ENCODE data around the gene PIM2.

The PIM2 gene

DNA sequence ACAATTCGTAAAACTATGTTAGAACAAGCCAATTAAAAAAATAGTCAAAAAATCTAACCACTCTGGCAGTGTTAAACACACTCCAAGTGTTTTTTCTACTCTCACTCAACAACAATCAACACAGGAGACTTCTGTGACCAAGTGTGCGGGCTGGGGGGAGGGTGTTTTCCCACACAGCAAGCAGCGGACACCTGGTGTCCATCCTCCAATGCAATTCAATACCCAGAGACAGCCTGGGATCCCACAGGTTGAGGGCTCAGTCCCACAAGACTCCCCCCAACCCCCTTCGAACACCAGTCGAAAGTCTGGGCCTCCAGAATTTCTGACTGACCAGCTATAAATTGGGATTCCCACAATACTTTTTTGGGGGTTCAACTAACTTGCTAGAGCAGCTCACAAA is 8.3 kb upstream of the PIM2 start:
- Histone ChIP-seq H3K4me3 (ENCODE audit: low read length) (no peak overlapping the region), H3K4me2 (ENCODE audit: low read length) (no peak overlapping the region), H3K27me3 (ENCODE audit: control insufficient read depth, low read length) (no peaks in the 10 kb centered on the region), H3K4me1 (ENCODE audit: control insufficient read depth, low read length) (peaks cover 15% of the 10 kb centered on the region), H3K27ac (ENCODE audit: low read depth, low read length) (no peak overlapping the region), H3K79me2 (ENCODE audit: control insufficient read depth, low read length) (peaks cover 9% of the 10 kb centered on the region; the same call in 1 of the 2 replicates), H3K36me3 (ENCODE audit: control insufficient read depth, low read length) (peaks cover 26% of the 10 kb centered on the region), H4K20me1 (ENCODE audit: control insufficient read depth, insufficient read depth, low read depth, low read length) (no peaks in the 10 kb centered on the region), H3K9me2 (replicated peaks; ENCODE audit: control insufficient read depth, low read length) (no peaks in the 10 kb centered on the region), H3K9me3 (ENCODE audit: control insufficient read depth, insufficient read depth, low read length) (no peaks in the 10 kb centered on the region), H3F3A (ENCODE audit: control insufficient read depth, insufficient read depth) (no peaks in the 10 kb centered on the region)
- TF ChIP-seq, protein P1, sequence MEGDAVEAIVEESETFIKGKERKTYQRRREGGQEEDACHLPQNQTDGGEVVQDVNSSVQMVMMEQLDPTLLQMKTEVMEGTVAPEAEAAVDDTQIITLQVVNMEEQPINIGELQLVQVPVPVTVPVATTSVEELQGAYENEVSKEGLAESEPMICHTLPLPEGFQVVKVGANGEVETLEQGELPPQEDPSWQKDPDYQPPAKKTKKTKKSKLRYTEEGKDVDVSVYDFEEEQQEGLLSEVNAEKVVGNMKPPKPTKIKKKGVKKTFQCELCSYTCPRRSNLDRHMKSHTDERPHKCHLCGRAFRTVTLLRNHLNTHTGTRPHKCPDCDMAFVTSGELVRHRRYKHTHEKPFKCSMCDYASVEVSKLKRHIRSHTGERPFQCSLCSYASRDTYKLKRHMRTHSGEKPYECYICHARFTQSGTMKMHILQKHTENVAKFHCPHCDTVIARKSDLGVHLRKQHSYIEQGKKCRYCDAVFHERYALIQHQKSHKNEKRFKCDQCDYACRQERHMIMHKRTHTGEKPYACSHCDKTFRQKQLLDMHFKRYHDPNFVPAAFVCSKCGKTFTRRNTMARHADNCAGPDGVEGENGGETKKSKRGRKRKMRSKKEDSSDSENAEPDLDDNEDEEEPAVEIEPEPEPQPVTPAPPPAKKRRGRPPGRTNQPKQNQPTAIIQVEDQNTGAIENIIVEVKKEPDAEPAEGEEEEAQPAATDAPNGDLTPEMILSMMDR (IDR thresholded peaks at IDR 0.05; ENCODE audit: low read depth, low read length, poor library complexity, severe bottlenecking) = no peak
- TF ChIP-seq EZH2phosphoT487 (IDR thresholded peaks at IDR 0.05; ENCODE audit: borderline replicate concordance, low read length) = no peak

DNA sequence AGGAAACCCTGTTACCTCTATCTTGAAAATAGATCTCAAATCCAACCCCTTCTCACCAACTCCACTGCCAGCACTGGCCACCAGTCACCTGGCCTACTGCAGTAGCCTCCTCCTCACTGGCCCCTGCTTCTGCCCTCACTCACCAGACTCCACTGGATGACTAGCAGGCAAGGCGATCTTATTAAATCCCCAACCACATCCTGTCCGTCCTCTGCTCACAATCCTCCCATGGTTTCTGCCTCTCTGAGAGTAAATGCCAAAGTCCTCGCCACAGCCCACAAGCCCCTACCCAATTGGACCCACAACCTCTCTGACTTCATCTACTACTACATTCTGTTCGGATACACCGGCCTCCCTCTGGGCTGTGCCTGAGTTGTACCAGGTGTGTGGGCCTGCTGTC is 5.4 kb upstream of the PIM2 start:
- peaks cover 9% of the 10 kb centered on the region; the same call in 1 of the 2 replicates for H3K79me2 ChIP-seq (ENCODE audit: control insufficient read depth, low read length)
- H3K27ac ChIP-seq (ENCODE audit: low read depth, low read length) = no peak overlapping the region
- H3K4me2 ChIP-seq (ENCODE audit: low read length) = no peak overlapping the region
- H3K9me2 ChIP-seq (replicated peaks; ENCODE audit: control insufficient read depth, low read length) = no peaks in the 10 kb centered on the region
- no peak overlapping the region for H3K4me3 ChIP-seq (ENCODE audit: low read length)
- no peaks in the 10 kb centered on the region for H3K27me3 ChIP-seq (ENCODE audit: control insufficient read depth, low read length)
- peaks cover 32% of the 10 kb centered on the region for H3K4me1 ChIP-seq (ENCODE audit: control insufficient read depth, low read length)
- peaks cover 26% of the 10 kb centered on the region for H3K36me3 ChIP-seq (ENCODE audit: control insufficient read depth, low read length)
- no peaks in the 10 kb centered on the region for H3K9me3 ChIP-seq (ENCODE audit: control insufficient read depth, insufficient read depth, low read length)
- no peak for TF ChIP-seq EZH2phosphoT487 (IDR thresholded peaks at IDR 0.05; ENCODE audit: borderline replicate concordance, low read length)
- TF ChIP-seq, protein P1 (IDR thresholded peaks at IDR 0.05; ENCODE audit: low read depth, low read length, poor library complexity, severe bottlenecking) = no peak
- no peaks in the 10 kb centered on the region for H4K20me1 ChIP-seq (ENCODE audit: control insufficient read depth, insufficient read depth, low read depth, low read length)
- H3F3A ChIP-seq (ENCODE audit: control insufficient read depth, insufficient read depth) = peaks cover 10% of the 10 kb centered on the region

DNA sequence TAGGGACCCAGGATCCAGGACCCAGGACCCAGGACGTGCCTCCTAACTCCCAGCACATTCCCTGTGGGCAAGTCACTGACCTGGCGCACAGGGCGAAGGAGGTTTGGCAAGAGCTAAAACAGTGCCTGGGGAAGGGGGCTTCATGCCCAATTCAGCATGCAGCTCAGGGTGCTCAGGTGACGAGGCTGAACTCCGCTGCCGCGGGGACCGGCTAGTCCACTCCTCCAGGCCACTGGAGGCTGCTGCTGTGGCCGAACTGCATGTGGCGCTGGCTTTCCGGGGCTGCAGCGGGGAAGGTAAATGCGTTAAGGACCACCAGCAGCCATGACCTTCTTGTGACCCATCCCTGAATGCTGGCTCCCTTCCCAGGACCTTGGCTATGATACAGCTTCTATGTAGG is 4.9 kb upstream of the PIM2 start:
- H3K4me2 ChIP-seq (ENCODE audit: low read length) = no peak overlapping the region
- TF ChIP-seq, protein P1 (IDR thresholded peaks at IDR 0.05; ENCODE audit: low read depth, low read length, poor library complexity, severe bottlenecking) = no peak
- no peak for TF ChIP-seq EZH2phosphoT487 (IDR thresholded peaks at IDR 0.05; ENCODE audit: borderline replicate concordance, low read length)
- H3K9me2 ChIP-seq (replicated peaks; ENCODE audit: control insufficient read depth, low read length) = no peaks in the 10 kb centered on the region
- no peak overlapping the region for H3K4me3 ChIP-seq (ENCODE audit: low read length)
- H3F3A ChIP-seq (ENCODE audit: control insufficient read depth, insufficient read depth) = peaks cover 10% of the 10 kb centered on the region
- peaks cover 9% of the 10 kb centered on the region for H3K79me2 ChIP-seq (ENCODE audit: control insufficient read depth, low read length)
- H3K27ac ChIP-seq (ENCODE audit: low read depth, low read length) = no peak overlapping the region
- peaks cover 28% of the 10 kb centered on the region for H3K36me3 ChIP-seq (ENCODE audit: control insufficient read depth, low read length)
- no peaks in the 10 kb centered on the region for H3K27me3 ChIP-seq (ENCODE audit: control insufficient read depth, low read length)
- no peaks in the 10 kb centered on the region for H3K9me3 ChIP-seq (ENCODE audit: control insufficient read depth, insufficient read depth, low read length)
- H3K4me1 ChIP-seq (ENCODE audit: control insufficient read depth, low read length) = peaks cover 33% of the 10 kb centered on the region
- H4K20me1 ChIP-seq (ENCODE audit: control insufficient read depth, insufficient read depth, low read depth, low read length) = no peaks in the 10 kb centered on the region

Data from DOHH2 (cell line).